HG02610 (cell line): ENCODE data around the gene CEP112.
"Not testable (repeated sequence)": the region's sequence is repeated elsewhere in the genome, so short reads cannot be mapped to it uniquely, and the experiment has no call there.

Experiments
- ATAC-seq: cut with Tn5 transposase; IDR thresholded peaks from one replicate; pipeline ENCODE4 v1.9.1; 2021; ENCODE audit warnings: mild to moderate bottlenecking, moderate library complexity; ENCODE audit not compliant: unreplicated experiment

Gene CEP112

DNA sequence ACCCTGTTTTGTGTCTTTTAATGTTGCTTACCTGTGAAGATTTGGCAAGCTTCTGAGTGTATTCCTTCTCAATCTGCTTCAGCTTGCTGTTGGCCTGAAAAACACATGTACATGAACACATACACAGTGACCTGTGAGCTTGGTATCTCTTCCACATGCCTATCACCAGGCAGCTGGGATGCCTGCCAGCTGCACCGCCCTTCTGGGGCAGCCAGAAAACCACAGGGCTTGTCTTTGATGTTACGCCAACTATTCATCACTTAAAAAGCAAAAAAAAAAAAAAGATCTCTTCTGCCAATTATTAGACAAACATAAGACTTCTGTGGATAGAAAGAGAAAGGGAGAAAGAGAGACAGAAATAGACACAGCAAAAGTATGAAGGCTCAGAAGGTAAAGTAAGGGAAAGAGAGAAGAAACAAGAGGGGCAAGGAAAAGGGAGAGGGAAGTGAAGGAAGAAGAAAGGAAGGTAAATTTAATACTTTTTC, 441.3 kb downstream of the CEP112 start:
- ATAC-seq: no peak

DNA sequence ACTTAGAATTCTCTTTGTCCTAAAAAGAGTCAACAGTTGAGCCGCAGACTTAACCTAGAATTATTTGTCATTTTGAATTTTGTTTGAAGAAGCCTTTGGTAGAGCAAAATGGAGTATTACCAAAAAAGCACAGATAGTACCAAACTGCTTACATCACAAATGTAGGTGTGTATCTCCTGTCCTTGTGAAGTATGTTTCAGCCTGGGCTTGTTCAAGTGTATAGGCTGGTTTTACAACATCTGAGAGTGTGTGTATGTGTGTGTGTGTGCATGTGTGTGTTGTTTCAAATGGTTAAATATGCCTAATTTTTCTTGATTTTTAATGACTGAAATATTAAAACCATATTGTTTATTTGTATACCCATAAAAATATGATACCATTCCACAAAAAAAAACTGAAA, 441.8 kb downstream of the CEP112 start:
- ATAC-seq: no peak

DNA sequence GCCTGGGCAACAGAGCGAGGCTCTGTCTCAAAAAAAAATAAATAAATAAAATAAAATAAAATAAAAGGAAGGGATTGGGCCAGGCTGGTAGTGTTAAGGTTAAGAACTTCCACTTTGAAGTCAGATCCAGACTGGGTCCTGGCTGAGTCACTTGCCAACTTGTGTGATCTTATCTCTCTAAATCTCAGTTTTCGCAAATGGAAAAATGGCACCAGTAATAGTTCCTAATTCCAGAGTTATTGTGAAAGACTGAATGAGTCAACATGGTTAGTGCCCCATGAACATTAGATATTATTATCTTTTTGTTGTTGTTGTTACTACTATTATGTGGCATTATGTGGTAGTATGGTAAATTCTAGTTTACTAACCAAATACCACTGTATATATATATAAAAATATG, 442.5 kb downstream of the CEP112 start:
- ATAC-seq: no peak

DNA sequence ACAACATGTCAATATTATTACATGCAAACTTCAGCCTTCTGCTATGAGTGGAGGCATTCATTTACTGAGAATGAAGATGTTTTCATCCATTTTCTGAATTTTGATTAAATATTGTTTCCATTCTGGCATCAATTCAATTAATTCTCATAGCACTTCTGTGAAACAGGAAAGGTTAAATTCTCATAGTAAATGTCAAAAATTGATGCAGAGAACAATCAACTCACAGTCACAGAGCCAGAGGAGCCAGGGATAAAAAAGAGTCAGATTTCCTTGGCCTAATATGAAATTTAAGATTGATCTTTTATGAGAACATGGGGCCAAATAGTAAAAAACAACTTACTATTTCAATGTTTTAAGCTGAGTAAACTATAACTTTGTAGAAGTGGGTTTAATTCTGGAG, 446.7 kb downstream of the CEP112 start:
- no peak for ATAC-seq

DNA sequence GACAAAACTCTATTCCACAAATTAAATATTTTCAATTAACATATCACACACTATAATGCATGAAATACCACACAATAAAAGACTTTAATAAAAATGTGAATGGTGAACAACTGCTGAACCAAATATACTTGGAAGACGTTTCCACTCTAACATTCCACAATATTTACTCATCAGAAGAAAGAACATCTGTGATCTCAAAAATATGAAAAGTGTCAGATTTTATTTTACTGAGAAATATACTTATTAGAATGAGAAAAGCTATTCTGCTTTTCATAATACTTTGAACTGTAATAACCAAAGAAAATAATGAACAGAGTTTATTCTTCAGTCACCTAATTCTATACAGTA, 448.7 kb downstream of the CEP112 start:
- no peak for ATAC-seq

DNA sequence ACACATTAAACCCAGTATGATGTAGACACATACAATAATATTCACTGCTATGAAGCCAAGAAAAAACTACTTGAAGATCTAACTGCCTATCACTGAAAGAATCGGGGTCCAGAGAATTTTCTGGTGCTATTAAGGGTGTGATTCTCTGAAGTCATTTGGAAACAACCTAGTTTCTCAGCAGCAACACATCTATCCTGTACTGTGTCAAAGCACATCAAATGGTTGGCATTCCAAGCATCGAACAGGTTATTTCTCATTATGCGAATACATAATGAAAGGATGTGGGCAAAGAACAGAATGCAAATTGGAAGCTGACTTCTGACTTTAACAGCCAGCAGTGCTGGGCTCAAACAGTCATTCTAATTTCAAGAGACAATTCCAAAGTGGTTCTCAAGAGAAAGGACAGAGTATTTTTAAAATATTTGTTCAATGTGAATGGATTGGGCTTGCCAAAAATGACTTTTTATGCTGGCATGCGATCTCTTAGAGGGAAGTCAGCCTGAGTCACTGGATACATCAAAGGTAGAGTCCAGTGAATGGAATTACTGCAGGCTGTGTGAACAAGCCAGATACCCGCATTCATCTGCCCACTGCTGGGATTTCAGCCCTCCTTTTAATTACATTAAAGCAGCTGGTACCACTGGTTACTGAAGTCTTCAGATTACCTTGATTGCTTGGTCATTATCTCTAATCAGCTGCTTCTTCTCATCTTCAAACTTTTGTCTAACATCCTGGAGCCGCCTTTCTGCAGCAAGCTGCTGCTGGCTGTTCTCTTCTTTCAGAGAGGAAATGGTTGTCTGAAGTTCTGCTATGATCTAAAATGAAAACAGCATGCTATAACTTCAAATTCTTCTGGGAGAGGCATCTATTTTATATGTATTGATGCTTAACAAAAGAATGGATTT, 449.3 kb downstream of the CEP112 start:
- no peak for ATAC-seq

DNA sequence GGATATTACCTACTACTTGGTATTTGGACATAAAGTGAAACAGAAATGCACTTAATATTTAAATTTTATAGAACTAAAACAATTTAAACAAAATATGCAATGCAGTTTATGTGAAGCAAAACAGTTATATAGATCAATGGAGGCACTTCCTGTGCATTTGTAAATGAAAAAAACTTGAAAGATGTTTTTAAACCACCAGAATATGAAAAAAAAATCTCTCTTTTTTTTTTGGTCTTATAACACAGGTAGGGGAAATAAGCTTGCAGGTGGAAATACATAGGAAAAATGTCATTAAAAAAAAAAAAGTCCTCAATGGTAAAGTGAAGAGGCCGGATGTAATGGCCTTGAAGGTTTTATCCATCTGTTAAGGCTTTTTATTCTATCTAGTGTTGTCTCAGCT, 450.2 kb downstream of the CEP112 start:
- no peak for ATAC-seq

DNA sequence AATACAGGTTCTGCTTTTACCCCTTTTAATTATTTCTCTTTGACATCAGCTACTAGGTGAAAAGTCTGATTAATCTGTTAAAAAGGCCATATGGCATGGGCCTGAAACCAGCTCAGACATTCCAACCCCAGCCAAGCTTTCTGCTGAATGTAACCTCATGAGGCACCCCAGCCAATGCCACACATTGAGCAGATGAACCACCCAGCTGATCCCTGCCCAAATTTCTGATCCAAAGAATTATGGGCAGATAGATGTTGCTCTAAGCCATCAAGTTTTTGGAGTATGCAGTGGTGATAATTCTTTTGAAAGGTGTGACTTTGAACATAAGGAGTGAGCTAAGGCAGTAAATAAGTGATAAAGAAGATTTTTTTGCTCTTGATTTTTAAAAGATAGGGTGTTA, 452.9 kb downstream of the CEP112 start:
- no peak for ATAC-seq

DNA sequence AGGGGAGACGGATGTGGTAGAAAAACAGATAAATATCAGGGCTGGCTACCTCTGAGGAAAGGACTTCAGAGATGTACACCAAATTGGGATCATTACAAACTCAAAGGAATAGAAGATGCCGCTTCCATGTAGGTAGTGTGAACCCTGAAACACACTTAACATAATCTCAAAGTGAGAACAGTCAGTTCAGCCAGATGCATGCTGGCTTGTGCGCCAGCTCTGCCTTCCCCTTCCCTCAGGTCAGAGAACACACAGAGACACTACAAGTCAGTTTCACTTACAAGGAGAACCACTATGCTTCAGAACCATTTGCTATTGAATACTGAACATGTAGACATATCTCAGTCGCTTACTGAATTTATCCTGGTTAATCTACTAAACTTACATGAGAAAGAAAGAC, 454.5 kb downstream of the CEP112 start:
- no peak for ATAC-seq

DNA sequence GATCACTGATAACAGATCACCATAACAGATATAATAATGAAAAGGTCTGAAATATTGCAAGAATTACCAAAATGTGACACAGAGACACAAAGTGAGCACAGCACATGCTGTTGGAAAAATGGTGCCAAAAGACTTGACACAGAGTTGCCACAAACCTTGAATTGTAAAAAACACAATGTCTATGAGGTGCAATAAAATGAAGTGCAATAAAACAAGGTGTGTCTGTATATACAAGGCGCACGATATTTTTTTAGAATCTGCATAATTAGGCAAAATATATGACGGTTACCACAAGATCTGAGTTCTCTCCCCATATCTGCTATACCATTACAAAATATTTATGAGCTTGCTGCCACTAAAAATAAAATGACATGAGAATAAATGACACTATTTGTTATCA, 458.6 kb downstream of the CEP112 start:
- ATAC-seq: no peak

DNA sequence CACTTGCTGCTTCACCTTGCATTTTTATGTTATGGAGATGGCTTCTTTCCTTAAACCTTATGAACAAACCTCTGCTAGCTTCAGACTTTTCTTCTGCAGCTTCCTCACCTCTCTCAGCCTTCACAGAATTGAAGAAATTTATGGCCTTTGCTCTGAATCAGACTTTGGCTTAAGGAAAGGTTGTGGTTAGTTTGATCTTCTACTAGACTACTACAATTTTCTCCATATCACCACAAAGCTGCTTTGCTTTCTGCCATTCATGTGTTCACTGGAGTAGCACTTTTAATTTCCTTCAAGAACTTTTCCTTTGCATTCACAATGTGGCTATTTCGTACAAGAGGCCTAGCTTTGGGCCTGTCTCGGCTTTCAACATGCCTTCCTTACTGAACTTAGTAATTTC, 459.3 kb downstream of the CEP112 start:
- ATAC-seq: not testable (repeated sequence)

DNA sequence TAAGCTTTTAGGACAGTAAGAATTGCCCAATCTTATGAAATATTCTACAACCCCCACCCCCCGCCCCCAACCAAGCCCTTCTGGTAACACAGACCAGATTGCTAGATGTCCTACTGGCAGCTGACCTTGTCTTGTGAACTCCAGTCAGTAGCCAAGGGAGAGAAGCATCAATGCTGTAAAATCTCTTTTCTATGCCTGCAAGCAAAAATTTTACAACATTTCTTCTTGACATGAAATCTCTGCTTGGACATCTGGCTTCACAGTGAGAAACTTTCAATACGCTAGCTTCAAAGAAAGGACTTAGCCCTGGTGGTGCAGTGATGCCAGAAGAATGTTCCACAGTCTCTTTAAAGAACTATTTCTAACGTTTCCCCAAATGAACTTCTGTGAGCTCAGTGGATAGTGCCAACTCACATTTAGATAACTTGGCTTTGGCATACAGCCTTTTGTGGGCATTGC, 461.2 kb downstream of the CEP112 start:
- no peak for ATAC-seq

DNA sequence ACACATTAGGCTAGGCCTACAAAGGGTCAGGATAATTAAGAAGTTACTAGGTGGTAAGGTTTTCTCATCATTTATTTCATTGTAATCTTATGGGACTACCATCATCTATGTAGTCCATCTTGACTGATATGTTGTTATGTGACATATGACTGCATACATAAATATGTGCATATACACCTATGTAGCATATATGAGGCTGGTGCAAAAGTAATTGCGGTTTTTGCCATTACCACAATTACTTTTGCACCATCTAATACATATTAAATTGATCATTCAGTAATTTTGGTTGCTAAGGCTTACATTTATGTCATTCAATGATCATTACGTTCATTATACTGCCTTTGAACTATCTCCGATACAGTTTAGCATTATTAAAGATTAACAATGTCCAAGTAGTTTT, 462.7 kb downstream of the CEP112 start:
- ATAC-seq: no peak

DNA sequence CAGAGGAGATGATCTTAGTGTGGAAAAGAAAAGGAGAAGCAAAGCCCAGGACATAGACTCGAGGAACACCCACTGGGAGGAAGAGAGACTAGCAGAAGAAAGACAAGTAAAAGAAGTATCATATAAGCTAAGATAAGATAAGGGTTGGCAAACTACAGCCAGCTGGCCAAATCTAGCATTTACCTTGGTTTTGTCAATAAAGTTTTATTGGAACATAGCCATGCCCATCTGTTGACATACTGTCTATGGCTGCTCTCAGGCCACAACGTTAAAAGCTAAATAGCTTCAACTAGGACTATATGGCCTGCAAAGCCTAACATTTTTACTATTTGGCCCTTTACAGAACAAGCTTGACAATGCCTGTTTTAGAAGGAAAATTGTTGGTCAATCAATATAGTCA, 464.1 kb downstream of the CEP112 start:
- no peak for ATAC-seq

DNA sequence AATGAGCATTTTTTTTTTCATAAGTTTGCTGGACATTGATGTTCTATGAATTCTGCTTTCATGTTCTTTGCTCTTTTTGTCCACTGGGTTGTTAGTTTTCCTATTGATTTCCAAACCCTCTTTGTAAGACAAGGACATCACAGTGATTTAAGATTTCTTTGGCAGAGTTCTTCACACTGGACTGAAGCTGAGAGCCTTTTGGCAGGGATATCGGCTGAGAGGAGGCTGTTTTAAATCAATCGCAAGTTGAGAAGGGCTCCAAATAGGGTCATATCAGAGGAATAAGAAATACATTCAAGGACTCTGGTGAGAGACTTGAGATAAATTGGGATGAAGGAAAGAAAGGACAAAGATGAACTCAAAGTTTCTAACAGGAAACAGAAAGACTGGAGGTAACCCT, 464.7 kb downstream of the CEP112 start:
- no peak for ATAC-seq

DNA sequence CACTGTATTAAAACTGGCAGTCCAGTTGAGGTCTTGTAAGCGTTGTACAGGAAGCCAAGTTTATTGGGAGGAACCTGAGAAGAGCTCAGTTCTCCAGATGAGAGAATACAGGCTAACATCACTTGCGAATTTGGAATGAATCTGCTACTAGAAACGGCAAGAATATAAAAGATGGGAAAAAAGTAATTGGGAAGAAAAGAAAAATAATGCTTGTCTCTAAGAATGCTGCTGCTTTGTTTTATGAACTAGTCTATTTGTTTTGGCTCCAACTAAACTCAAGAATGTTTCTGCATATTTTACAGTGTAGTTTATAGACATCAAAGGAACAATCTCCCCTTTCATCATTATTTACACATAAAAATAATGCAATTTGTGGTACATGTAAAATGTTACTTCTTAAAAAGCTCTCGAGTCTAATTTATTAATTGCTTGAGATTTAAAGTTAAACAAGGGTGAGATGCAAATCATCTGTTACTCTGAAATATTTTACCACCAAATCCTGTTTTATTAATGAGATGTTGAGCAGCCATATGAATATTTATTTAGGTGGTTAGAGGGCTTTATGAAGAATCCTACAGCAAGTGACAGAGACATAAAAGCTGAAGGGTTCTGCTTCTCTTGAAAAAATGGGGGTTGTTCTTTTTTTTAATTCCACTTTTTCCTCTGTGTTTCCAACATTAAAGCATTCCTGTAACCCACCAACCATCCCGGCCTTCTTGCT, 468.3 kb downstream of the CEP112 start:
- no peak for ATAC-seq

DNA sequence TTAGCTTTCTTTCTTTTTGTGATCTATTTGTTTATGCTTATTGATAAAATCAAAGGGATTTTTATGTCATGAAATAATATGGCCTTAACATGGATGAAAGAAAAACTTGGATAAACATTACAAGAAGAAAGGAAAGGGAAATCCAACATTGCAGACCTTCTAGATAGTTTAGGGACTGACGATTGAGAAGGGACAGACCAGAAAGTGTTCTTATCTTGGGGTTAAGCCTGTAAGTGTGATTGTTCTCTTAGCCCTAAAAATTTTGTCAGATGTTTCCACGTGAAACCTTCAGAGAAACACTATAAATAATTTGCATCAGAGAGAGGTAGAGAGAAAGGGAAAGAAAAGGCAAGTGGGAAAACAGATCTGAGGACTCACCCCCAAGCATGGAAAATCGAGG, 473.3 kb downstream of the CEP112 start:
- no peak for ATAC-seq

DNA sequence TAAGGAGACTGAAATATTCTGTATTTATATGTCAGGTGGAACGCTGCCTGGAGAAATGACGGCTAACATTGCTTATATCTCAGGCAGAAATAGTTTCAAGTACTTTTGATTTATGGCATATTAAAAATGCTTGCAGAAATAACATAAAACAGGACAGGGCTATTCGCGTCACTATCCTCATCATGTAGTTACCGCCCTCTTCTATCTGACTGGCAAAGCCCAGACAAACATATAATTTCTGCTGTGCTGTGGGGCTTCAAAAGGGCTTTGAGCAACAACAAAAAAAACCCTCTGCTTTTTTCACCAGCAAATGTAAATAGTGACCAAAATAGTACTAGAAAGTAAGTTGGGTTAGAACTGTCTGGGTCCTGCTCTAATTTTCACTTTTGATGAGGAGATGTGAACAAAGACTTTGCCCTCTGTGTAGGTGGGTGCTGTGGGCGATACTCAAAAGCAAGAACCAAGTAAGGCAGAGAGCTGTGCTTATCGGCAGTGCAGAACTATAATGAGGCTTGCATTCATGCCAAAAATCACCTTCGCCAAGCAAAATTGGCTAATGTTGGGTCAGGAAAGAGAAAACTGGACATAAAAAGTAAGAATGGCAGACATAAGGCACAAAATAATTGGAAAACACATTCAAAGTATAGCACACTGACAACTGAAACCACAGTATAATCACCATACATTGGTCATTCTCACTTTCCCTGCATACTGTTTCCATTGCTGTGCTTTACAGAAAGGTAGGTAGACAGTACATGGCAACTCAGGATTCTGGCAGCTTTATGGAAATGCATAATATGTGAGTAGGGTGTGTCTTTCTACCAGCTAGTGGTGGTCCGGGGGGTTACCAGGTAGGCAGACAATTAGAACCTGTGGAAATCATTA, 479.3 kb downstream of the CEP112 start:
- no peak for ATAC-seq

DNA sequence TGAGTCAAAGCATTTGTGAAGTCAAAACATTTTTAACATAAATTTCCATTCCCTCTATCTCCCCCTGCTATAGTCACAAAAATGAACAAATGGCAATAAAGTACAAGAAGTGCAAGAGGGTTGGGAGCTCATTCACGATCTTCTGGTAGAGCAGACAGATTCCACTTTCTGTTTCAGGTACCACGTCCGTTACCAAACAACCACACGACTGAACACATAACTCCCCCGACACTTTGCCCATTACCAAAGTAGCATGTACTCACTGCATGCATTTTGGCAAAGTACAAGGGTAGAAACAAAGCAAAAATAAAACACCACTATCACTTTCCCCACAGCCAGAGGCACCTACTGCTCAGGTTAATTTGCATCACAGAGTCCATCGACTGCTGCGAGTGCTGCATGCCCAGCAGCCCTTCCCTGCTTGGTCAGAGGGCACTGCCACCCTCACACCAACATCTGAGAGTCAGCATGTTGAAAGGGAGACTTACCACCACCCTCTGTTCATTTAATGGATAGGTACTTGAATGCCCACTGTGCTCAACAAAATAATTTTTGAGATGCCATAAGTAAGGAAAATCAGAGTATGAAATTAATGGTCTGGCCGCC, 480.2 kb downstream of the CEP112 start:
- no peak for ATAC-seq

DNA sequence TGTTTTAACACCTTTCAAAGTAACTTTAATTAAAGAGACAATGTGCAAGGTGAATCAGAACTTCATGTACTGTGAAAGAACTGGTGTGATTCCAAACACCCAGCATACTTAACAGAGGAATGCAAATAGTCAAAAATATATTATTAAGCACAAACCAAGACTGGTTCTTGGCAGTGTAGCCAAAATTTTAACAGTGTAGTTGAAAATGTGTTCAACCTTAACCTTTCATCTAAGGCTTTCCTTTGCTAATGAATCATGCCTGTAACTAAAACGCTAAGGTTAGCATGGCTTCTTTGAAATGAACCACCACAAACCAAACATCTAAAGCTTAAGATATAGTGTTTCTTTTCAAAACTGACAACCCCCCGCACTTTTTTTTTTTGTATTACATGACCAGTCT, 484.2 kb downstream of the CEP112 start:
- ATAC-seq: no peak

DNA sequence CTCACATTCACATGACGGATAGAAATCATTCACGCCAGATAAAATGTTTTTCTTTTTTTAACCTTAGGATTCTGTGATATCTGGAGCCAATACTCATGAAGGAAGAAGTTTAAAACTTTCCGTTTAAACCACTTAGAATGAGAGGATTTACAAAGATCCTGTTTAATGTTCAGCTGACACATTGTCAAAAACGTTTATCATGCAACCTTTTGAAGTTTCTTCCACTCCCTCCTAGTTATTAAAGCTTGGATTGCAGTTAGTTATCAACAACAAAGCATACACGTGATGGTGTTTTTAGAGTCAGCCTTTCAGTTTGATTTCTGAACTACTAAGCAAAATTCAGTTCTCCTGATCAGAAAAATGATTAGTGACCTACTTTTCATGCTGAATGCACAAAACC, 487.2 kb downstream of the CEP112 start:
- ATAC-seq: no peak
